SIG-M5 (cell line): Measurements from ENCODE around the gene SETD5.

Experiments
- DNase-seq: peaks from one replicate; lab custom pipeline; 2025; lab: John Stamatoyannopoulos, UW

Gene SETD5

GRCh38 chr3:9514956-9515355 lies 117.5 kb downstream of the SETD5 start:
- no peak for DNase-seq

GRCh38 chr3:9525078-9525477 lies 127.7 kb downstream of the SETD5 start:
- DNase-seq: no peak
